ENCODE results near the gene RELN. TPM values are rescaled to one million over a fixed set of nuclear protein-coding genes. Genes with fewer than 3 reads are reported as not detected.
"Not testable (repeated sequence)": the region's sequence is repeated elsewhere in the genome, so short reads cannot be mapped to it uniquely, and the experiment has no call there.

Gene RELN
- 0.03 TPM in 1 of 2 replicates, not detected in the other for total RNA-seq (2014; rRNA removed; shearing (Covaris generic))

GRCh38 chr7:103989200-103989784 is at the start of gene RELN:
Gene RELN, minus strand, starts transcription at chr7:103989658. Its CDS starts 302 bp downstream, at chr7:103989356.
- in situ Hi-C loops (cut with HindIII; ENCODE audit: low sequenced_read_pairs): no loop called here
- peak; percentile 71 for DNase-seq (ENCODE audit: low spot score)

GRCh38 chr7:104038136-104038535 is 48.7 kb upstream of the RELN start:
- in situ Hi-C loops (cut with HindIII; ENCODE audit: low sequenced_read_pairs): no loop called here
- no peak for DNase-seq (ENCODE audit: low spot score)

GRCh38 chr7:104036889-104037288 is 47.4 kb upstream of the RELN start:
- in situ Hi-C loops (cut with HindIII; ENCODE audit: low sequenced_read_pairs); DNase-seq (ENCODE audit: low spot score): not testable (repeated sequence)

- in situ Hi-C loops (cut with HindIII; ENCODE audit: low sequenced_read_pairs): no loop called here
- DNase-seq (ENCODE audit: low spot score): no peak
These were observed 45.9 kb upstream of the RELN start for GRCh38 chr7:104035351-104035750.

GRCh38 chr7:104034679-104035078 is 45.2 kb upstream of the RELN start:
- no peak for DNase-seq (ENCODE audit: low spot score)
- in situ Hi-C loops (cut with HindIII; ENCODE audit: low sequenced_read_pairs): no loop called here

- in situ Hi-C loops (cut with HindIII; ENCODE audit: low sequenced_read_pairs): no loop called here
- no peak for DNase-seq (ENCODE audit: low spot score)
These were observed 44.4 kb upstream of the RELN start for GRCh38 chr7:104033837-104034236.

- in situ Hi-C loops (cut with HindIII; ENCODE audit: low sequenced_read_pairs): no loop called here
- no peak for DNase-seq (ENCODE audit: low spot score)
These were observed 43.0 kb upstream of the RELN start for GRCh38 chr7:104032486-104032885.

- in situ Hi-C loops (cut with HindIII; ENCODE audit: low sequenced_read_pairs): no loop called here
- DNase-seq (ENCODE audit: low spot score): no peak
These were observed 40.3 kb upstream of the RELN start for GRCh38 chr7:104029765-104030164.

GRCh38 chr7:104024632-104025031 is 35.2 kb upstream of the RELN start:
- in situ Hi-C loops (cut with HindIII; ENCODE audit: low sequenced_read_pairs): no loop called here

GRCh38 chr7:104023100-104023499 is 33.6 kb upstream of the RELN start:
- in situ Hi-C loops (cut with HindIII; ENCODE audit: low sequenced_read_pairs): no loop called here

More at GRCh38 chr7:104024632-104025031, 35.2 kb upstream of the RELN start:
- no peak for DNase-seq (ENCODE audit: low spot score)

GRCh38 chr7:104018425-104018824 is 29.0 kb upstream of the RELN start:
- in situ Hi-C loops (cut with HindIII; ENCODE audit: low sequenced_read_pairs): no loop called here
- DNase-seq (ENCODE audit: low spot score): no peak

More at GRCh38 chr7:104023100-104023499, 33.6 kb upstream of the RELN start:
- DNase-seq (ENCODE audit: low spot score): no peak

- no peak for DNase-seq (ENCODE audit: low spot score)
- in situ Hi-C loops (cut with HindIII; ENCODE audit: low sequenced_read_pairs): no loop called here
These were observed 27.5 kb upstream of the RELN start for GRCh38 chr7:104017001-104017400.

GRCh38 chr7:104012835-104013234 is 23.4 kb upstream of the RELN start:
- no peak for DNase-seq (ENCODE audit: low spot score)
- in situ Hi-C loops (cut with HindIII; ENCODE audit: low sequenced_read_pairs): no loop called here

- no peak for DNase-seq (ENCODE audit: low spot score)
These were observed 22.4 kb upstream of the RELN start for GRCh38 chr7:104011829-104012228.

GRCh38 chr7:104010052-104010909 is 20.8 kb upstream of the RELN start:
- in situ Hi-C loops (cut with HindIII; ENCODE audit: low sequenced_read_pairs): no loop called here
- no peak for DNase-seq (ENCODE audit: low spot score)

More at GRCh38 chr7:104011829-104012228, 22.4 kb upstream of the RELN start:
- in situ Hi-C loops (cut with HindIII; ENCODE audit: low sequenced_read_pairs): no loop called here

GRCh38 chr7:104008107-104008506 is 18.6 kb upstream of the RELN start:
- no peak for DNase-seq (ENCODE audit: low spot score)
- in situ Hi-C loops (cut with HindIII; ENCODE audit: low sequenced_read_pairs): no loop called here

GRCh38 chr7:104007614-104008013 is 18.2 kb upstream of the RELN start:
- no peak for DNase-seq (ENCODE audit: low spot score)
- in situ Hi-C loops (cut with HindIII; ENCODE audit: low sequenced_read_pairs): no loop called here

- in situ Hi-C loops (cut with HindIII; ENCODE audit: low sequenced_read_pairs): no loop called here
- no peak for DNase-seq (ENCODE audit: low spot score)
These were observed 15.7 kb upstream of the RELN start for GRCh38 chr7:104005197-104005596.

- in situ Hi-C loops (cut with HindIII; ENCODE audit: low sequenced_read_pairs): no loop called here
- DNase-seq (ENCODE audit: low spot score): no peak
These were observed 7.2 kb upstream of the RELN start for GRCh38 chr7:103996639-103997038.

GRCh38 chr7:103996017-103996551 is 6.6 kb upstream of the RELN start:
- in situ Hi-C loops (cut with HindIII; ENCODE audit: low sequenced_read_pairs): no loop called here
- no peak for DNase-seq (ENCODE audit: low spot score)

Data from G401 (cell line).